GM18505 (cell line): ENCODE measurements around the gene IMPDH1.

ENCODE experiments used
- ATAC-seq: cut with Tn5 transposase; IDR thresholded peaks from one replicate; pipeline ENCODE4 v1.9.1; 2021; ENCODE audit not compliant: unreplicated experiment
- POLR2A ChIP-seq: IDR thresholded peaks from 4 replicates; pipeline ENCODE4 v1.6.1; 2011; ENCODE audit warnings: borderline replicate concordance; ENCODE audit not compliant: insufficient read depth, insufficient read length; ENCODE audit errors: extremely low read depth

Gene IMPDH1

DNA sequence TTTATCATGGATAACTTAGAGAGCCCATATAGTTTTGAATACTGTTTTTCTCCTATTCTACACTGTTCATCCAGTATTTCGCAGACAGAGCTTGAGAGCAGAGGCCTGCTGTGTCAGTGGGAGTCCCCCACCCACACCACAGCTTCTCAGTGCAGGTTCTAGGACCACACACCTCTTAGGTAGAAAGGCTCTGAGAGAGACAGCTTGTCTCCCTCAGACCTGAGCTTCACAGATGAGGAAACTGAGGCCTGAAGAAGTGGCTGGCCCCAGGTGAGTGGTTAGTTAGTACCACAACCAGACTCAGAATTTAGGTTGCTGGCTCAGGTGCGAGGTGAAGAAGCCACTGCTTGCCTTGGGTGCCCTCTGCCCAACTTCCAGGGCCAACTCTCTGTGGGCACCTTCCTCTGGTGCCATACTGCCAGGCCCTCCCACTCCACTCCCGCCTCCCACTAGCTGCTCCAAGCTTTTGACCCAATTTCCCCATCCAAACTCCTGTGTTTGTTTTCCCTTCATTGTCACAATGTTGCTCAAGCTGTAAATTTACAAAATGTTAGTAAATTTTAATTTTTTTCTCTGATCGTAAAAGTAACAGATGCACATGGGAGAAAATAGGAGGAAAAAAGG lies 38.3 kb upstream of the IMPDH1 start:
- ATAC-seq: no peak
- no peak for TF ChIP-seq POLR2A

DNA sequence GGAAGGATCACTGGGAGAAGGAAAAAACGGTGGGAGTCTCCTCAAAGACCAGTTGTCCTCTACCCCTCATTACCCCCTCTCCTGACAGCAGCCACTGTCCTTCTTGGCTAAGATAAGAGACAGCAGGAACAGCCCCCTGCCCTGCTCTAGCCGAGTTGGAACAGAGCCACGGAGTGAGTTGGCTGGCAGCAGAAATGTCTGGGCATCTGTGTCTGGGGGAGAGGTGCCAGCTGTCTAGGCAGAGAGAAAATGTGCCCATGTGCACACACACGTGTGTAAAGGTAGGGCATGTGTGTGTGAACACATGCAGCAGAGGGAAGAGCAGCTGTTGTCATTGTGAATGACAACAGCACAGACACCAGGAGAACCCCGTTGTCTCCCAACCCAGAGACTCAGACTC lies 36.5 kb upstream of the IMPDH1 start:
- no peak for ATAC-seq
- no peak for TF ChIP-seq POLR2A

DNA sequence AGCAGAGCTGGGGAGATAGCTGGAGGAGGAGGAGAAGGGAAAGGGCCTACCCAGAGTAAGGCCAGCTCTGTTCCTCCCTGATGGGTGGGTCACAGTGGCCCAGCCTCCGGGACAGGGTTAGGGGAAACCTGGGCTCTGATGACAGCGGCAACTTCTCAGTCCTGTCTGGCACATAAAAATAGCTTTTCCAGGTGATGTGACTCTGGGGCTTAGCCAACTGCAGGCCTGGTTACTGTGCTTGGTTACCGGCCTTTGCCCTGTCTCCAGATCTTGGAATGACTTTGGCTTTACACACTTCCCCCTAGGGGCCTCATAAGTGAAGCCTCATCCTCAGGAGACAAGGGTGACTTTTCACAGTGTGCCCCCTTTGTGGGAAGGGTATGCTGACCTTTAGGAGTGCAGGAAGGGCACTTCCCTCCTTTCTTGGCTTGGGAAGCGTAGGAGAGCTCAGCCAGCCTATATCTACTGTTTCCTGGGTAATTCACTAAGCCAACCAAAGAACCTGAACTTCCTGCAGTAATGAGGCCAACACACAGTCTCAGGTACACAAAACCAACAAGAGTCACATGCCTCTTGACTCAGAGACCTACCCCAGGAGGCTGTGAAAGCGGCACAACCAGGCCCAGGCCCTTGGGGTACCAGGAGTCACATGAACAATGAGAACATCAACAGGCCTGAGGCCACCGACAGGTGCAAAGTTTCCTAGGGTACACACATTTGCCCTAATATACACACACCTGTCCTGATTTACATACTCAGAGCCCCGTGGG lies 34.2 kb upstream of the IMPDH1 start:
- no peak for ATAC-seq
- no peak for TF ChIP-seq POLR2A

DNA sequence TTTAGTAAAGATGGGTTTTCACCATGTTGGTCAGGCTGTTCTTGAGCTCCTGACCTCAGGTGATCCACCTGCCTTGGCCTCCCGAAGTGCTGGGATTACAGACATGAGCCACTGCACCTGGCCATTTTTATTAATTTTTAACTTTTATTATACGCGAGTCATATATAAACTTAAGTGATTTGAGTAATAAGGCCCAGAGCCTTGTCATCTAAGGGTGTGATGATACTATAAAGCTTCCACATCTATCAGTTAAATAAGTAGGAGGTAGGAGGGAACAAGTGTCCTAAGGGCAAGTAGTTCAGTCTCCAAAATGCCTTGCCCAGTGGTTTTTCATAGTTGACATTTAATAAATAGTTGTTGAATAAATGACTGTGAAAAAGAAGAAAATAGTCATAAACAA lies 32.6 kb upstream of the IMPDH1 start:
- no peak for ATAC-seq
- no peak for TF ChIP-seq POLR2A

DNA sequence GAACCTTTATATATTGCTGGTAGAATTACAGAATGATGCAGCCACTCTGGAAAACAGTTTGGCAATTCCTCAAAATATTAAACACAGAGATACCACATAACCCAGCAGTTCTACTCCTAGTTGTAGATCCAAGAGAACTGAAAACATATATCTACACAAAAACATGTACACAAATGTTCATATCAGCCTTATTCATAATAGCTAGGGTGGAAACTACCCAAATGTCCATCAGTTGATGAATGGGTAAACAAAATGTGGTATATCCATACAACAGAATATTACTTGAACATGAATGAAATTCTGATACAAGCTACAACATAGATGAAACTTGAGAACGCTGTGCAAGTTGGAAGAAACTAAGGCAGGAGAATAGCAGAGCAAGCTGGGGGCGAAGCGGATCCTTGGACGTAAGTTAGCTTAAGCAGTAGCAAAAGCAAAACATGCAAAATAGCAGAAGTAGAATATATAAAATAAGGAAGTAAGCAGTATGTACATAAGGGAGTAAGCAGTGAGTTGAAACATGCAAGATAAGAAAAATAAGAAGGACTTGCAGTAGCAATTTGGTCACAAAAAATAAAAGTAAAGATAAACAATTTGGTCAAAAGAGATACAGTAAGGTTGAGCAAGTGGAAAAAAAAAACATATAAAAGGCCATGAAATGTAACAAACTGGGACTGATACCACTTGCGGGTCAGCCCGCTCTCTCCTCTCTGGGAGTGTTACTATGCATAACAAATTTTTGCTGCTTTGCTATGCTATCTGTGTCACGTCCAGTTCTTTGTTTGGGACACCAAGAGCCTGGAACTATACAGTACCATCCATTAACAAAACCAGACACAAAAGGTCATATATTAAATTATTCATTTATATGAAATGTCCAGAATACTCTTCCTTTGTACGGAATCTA lies 27.9 kb upstream of the IMPDH1 start:
- no peak for TF ChIP-seq POLR2A
- peak; percentile 59 for ATAC-seq

DNA sequence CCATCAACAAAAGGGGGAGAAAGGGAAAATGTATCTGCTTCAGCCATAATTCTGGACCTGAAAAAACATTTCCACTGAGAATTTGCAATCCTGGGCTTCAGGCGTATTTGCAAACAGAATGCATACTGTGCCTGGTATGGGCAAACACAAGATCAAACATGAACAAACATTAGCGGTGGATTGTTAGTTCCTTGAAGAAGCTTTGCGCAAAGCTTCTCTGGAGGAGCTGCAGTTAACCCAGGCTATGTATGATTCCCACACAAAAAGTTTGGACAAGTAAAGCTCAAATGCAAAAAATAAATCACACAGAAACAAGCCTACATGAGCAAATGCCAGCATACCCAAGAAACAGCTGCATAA lies 25.5 kb upstream of the IMPDH1 start:
- ATAC-seq: no peak
- TF ChIP-seq POLR2A: no peak

DNA sequence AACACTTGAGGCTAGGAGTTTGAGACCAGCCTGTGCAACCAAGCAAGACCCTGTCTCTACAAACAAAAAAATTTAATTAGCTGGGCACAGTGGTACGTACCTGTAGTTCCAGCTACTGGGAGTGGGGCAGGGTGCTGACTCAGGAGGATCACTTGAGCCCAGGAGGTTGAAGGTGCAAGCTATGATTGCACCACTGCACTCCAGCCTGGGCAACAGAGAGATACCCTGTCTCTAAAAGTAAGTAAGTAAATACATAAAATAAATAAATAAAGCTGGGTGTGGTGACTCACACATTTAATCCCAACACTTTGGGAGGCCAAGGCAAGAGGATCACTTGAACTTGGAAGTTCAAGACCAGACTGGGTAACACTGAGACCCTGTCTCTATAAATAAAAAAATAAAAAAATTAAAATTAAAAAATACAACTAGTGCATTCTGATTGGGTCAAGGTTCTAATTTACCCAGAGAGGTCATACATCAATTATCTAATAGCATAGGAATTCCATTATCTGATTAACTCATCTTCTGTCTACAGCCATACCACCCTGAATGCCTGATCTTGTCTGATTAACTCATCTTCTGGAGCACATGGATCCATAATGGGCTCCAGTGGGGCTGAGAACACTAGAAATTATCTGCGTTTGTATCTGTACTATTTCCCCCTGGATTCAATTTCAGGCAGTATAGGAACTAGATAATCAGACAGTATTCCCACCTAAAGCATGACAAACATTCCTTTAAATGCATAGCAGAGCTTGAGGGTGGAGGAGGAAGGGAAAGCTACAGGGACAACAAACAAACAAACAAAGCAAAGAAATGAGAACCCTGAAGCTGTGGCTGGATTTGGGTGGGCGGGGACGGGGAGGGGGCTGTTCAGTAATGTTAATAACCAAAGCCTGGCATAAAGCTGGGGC lies 24.9 kb upstream of the IMPDH1 start:
- TF ChIP-seq POLR2A: no peak
- ATAC-seq: no peak

DNA sequence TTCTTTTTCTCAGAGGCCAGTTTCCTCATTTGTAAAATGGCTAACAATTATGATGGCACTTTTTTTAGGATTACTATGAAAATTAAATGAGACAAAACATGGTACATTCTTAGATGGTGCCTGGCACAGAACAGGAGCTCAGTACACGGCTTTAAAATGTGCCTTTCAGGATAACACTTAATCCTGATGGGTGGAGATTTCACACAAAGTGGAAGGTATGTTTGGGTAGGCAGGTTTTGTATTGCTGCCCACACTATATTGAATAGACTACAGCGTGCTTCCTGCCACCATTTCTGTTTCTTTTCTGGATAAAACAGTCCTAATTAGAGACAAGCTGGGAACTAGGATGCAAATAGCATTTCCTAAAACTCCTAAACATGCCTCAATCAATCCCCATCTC lies 22.0 kb upstream of the IMPDH1 start:
- ATAC-seq: no peak
- TF ChIP-seq POLR2A: no peak

DNA sequence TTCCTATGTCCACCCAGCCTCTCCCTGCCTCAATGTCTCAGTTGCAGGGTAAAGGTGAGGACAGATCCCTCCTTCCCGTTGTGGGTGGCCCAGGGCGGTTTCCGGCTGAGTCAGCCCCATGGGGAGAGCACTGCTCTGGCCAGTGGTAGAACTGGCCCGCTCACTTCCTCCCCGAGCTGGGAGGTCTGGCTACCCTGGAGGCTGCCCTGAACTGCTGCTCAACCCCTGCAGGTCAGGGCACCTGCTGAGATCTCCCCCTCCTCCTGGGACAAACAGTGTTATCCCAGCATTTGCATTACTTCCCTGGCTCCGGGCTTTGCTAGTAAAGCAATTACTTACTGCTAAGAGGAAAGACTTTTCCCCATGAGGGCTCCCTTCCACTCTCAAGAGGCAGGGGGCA lies 21.4 kb upstream of the IMPDH1 start:
- no peak for TF ChIP-seq POLR2A

DNA sequence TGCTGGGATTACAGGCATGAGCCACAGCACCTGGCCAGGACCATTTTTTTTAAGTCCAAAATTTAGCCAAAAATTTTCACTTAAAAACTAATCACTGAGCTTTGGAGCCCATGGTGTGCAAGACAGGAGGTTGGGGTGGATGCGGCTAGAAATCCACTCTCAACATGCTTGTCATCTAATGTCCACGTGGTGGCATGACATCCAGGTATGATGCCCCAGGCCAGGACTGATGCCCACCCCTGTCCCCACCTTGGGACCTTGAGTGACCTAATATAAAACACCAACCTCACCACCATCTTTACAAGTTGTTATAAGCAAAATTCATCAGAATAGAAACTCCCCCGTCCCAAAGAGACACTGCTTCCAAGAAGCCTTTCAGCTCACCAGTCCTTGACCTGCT lies 20.4 kb upstream of the IMPDH1 start:
- ATAC-seq: no peak
- TF ChIP-seq POLR2A: no peak

More for the DNA sequence above, 21.4 kb upstream of the IMPDH1 start:
- no peak for ATAC-seq

DNA sequence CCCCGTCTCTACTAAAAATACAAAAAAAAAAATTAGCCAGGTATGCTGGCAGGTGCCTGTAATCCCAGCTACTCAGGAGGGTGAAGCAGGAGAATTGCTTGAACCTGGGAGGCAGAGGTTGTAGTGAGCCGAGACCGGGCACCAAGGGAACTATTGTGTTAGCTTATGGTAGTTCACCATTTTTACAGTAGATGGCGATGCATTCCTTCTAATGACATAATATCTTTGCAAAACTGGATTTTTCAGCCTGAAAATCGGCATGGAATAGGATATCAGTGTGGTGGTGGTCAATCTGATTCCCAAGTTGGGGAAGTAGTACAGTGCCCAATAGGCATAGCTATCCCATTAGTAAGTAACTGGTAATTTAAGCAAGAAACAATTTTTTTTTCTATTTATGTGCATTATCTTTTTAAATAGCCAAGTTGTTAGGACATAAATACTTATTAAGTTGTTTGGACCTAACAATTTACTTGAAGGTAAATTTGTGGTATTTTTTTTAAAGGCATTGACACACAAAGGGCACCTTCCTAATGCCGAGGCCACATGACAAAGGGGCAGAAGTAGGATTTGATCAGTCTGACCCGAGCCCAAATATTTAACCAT lies 17.6 kb upstream of the IMPDH1 start:
- no peak for ATAC-seq
- TF ChIP-seq POLR2A: no peak

DNA sequence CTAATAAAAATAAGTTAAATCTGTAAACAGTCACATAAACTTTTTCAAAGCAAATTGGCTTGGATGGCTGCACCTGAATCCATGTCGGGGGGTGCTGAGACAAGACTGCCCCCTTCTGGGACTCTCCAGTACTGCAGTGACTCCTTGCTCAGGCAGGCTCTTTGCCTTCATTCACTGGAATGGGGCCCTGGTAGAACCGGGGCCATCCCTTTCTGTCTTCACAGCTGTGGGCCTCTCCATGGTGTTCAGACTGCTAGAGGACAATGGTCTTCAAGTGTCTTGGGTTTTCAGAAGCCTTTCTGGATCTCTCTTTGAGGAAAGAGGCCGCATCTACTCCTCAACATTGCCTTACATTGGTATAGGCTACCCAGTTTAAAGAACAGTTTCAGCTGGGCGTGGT lies 16.1 kb upstream of the IMPDH1 start:
- ATAC-seq: no peak
- no peak for TF ChIP-seq POLR2A

DNA sequence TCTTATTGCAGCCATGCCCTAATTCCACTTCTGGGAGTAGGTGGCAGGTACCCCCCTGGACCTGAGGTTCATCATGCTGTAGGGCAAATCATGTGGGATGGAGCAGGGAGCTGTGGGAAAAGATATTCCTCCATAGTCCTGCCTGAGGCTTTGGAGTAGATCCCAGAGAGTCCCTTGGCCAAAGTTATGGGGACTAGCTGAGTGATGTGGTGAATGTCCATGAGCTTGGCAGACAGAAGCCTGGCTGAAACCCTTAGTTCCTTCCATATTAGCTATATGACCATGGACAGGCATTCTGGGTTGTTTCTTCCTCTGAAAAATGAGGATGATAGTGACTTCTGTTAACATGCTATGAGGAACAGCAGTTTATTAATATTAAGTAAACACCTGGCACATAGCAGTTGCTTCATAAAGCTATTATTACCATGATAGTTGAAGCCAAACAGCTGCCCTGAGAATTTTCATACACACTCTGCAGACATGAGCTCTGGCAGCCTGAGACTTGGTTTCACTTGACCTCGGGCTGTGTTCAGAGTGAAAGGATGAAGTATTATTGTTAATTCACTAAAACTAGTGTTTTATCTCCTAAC lies 15.0 kb upstream of the IMPDH1 start:
- TF ChIP-seq POLR2A: no peak
- no peak for ATAC-seq

DNA sequence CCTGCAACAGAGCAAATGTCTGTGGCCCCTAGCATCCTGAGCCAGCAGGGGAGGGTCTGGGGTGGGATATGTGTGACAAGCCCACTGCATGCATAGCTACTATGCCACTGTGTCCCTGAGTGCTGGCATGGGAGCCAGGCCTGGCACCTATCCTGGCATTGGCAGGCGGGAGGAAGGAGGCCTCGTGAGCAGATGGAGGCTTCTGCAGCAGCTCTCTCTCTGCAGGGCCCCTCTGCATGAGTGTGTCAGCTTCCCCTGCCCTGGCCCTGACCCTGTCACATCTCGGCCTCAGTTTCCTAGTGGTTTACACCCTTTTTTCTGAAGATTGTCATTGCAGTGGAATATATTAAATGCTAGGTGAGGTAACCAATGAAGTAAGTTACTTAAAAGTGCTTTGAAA lies 13.1 kb upstream of the IMPDH1 start:
- TF ChIP-seq POLR2A: no peak

More for the DNA sequence above, 13.1 kb upstream of the IMPDH1 start:
- ATAC-seq: no peak
